Neuronal stem cell (in vitro differentiated cells): ENCODE data around the gene OPRD1.
A peak's percentile ranks its signal among the peaks of the same experiment; 100 is the strongest.
"Not testable (repeated sequence)": the region's sequence is repeated elsewhere in the genome, so short reads cannot be mapped to it uniquely, and the experiment has no call there.

ENCODE experiments used
- DNase-seq: peaks from one replicate; pipeline ENCODE4 v3.0.0-alpha.2; 2013; ENCODE audit warnings: low spot score
- H2AFZ ChIP-seq: one replicate; pipeline ENCODE4 v1.6.1; 2013; ENCODE audit warnings: mild to moderate bottlenecking, low read length, inconsistent platforms
- H2AK5ac ChIP-seq: 2 replicates; pipeline ENCODE4 v1.6.1; 2013; ENCODE audit warnings: low read depth, mild to moderate bottlenecking, inconsistent platforms, low read length, moderate library complexity, mixed read lengths
- H2BK120ac ChIP-seq: 2 replicates; pipeline ENCODE4 v1.6.1; 2013; ENCODE audit warnings: low read depth, mild to moderate bottlenecking, inconsistent platforms, low read length, moderate library complexity, mixed read lengths
- H2BK12ac ChIP-seq: one replicate; pipeline ENCODE4 v1.6.1; 2013; ENCODE audit warnings: low read length, inconsistent platforms
- H2BK15ac ChIP-seq: 2 replicates; pipeline ENCODE4 v1.6.1; 2013; ENCODE audit warnings: mild to moderate bottlenecking, low read length, inconsistent platforms, mixed read lengths
- H2BK5ac ChIP-seq: one replicate; pipeline ENCODE4 v1.6.1; 2013; ENCODE audit warnings: inconsistent platforms, mild to moderate bottlenecking, low read length, moderate library complexity
- H3K14ac ChIP-seq: one replicate; pipeline ENCODE4 v1.6.1; 2013; ENCODE audit warnings: low read length, inconsistent platforms
- H3K18ac ChIP-seq: 2 replicates; pipeline ENCODE4 v1.6.1; 2013; ENCODE audit warnings: low read length, inconsistent platforms
- H3K23ac ChIP-seq: 2 replicates; pipeline ENCODE4 v1.6.1; 2013; ENCODE audit warnings: low read depth, mild to moderate bottlenecking, mixed read lengths, low read length, inconsistent platforms; ENCODE audit not compliant: poor library complexity
- H3K27ac ChIP-seq: replicated peaks from 3 replicates; pipeline ENCODE4 v1.5.1; 2013; ENCODE audit warnings: low read length, inconsistent platforms
- H3K27me3 ChIP-seq, 3 experiments: 2 replicates each; pipeline ENCODE4 v1.6.1; 2013; ENCODE audit warnings: low read length in 3 of 3, mild to moderate bottlenecking in 2 of 3, inconsistent platforms in 1 of 3, low read depth in 1 of 3, mixed read lengths in 1 of 3, moderate library complexity in 1 of 3; ENCODE audit not compliant: control insufficient read depth in 3 of 3, insufficient read depth in 3 of 3
- H3K36me3 ChIP-seq, 2 donors: replicated peaks in 1 of 2; 2 replicates each; pipeline ENCODE4 v1.6.1; 2013; ENCODE audit warnings: low read length in 2 of 2; ENCODE audit not compliant: control insufficient read depth in 2 of 2, insufficient read depth in 2 of 2
- H3K4ac ChIP-seq: 2 replicates; pipeline ENCODE4 v1.6.1; 2013; ENCODE audit warnings: inconsistent platforms, mild to moderate bottlenecking, low read length, moderate library complexity
- H3K4me1 ChIP-seq, 2 donors: 1 replicate in 1 of 2; 2 replicates in 1 of 2; pipeline ENCODE4 v1.6.1; 2013; ENCODE audit warnings: low read length in 2 of 2, low read depth in 1 of 2; ENCODE audit not compliant: control insufficient read depth in 2 of 2, insufficient read depth in 1 of 2
- H3K4me2 ChIP-seq: one replicate; pipeline ENCODE4 v1.6.1; 2013; ENCODE audit warnings: mild to moderate bottlenecking, low read length, inconsistent platforms; ENCODE audit not compliant: insufficient read depth, poor library complexity, severe bottlenecking
- H3K4me3 ChIP-seq, 2 donors: 2 replicates each; pipeline ENCODE4 v1.5.1; 2013; ENCODE audit warnings: low read length in 2 of 2, mild to moderate bottlenecking in 2 of 2, inconsistent platforms in 1 of 2, moderate library complexity in 1 of 2
- H3K79me1 ChIP-seq: one replicate; pipeline ENCODE4 v1.6.1; 2013; ENCODE audit warnings: low read depth, mild to moderate bottlenecking, inconsistent platforms, low read length, moderate library complexity
- H3K9ac ChIP-seq: one replicate; pipeline ENCODE4 v1.6.1; 2013; ENCODE audit warnings: mild to moderate bottlenecking, low read depth, low read length, inconsistent platforms; ENCODE audit not compliant: poor library complexity
- H3K9me3 ChIP-seq, 2 donors: replicated peaks in 1 of 2; 2 replicates each; pipeline versions ENCODE3 to v1.6.1; 2013; ENCODE audit warnings: low read length in 2 of 2, mild to moderate bottlenecking in 2 of 2, inconsistent platforms in 1 of 2, low read depth in 1 of 2, mixed read lengths in 1 of 2, moderate library complexity in 1 of 2; ENCODE audit not compliant: control insufficient read depth in 2 of 2, insufficient read depth in 1 of 2
- H4K8ac ChIP-seq: one replicate; pipeline ENCODE4 v1.6.1; 2013; ENCODE audit warnings: low read depth, mild to moderate bottlenecking, inconsistent platforms, low read length, moderate library complexity
- H4K91ac ChIP-seq: one replicate; pipeline ENCODE4 v1.6.1; 2013; ENCODE audit warnings: low read length, low read depth, mild to moderate bottlenecking, inconsistent platforms; ENCODE audit not compliant: poor library complexity
- WGBS, 2 donors: extraction: QIAGEN DNeasy Blood & Tissue Kit; methylation state at CpG; one replicate each; pipeline ENCODE4 v1.1.7; 2013; ENCODE audit warnings: missing lambda C conversion rate in 2 of 2, mixed read lengths in 1 of 2; ENCODE audit not compliant: insufficient read length in 2 of 2, insufficient replicate concordance in 1 of 2; ENCODE audit errors: extremely low coverage in 2 of 2; 5-methylcytosine and 5-hydroxymethylcytosine counted together

OPRD1 gene

DNA sequence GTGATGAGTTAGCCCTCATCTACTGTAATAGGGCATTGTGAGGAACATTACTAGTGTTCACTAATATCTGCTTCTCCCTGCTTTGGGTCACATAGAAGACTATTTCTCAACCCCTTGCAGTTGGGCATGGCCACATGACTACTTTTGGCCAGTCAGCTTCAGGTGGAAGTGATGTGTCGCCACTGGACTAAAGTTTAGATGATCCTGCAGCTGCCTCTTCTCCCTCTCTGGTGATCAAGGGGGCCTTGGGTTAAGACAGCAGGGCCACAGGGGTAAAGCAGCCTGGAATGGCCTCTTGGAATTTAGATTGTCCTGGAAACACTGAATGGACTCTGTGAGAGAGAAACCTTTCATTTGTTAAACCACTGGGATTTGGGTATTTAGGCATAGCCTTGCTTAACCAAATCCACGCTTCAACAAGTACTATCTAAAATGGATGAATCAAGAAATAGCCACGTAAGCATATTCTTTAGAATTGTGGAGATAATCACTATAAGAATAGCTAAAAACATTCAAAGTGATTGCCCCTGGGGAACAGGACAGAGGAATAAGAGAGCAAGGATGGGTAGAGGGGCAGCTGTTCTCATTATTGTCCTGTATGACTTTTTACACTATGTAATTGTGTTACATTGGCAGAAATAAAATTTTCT lies 41.2 kb downstream of the OPRD1 start:
- Histone ChIP-seq H3K79me1 (no peaks in the 10 kb centered on the region), H3K4me1 (peaks cover 0 to 9% of the 10 kb centered on the region in 2 donors), H3K27ac (no peak overlapping the region), H4K91ac (no peak overlapping the region), H3K4me3 (no peak overlapping the region), H2BK120ac (no peak overlapping the region), H4K8ac (no peak overlapping the region), H3K4ac (no peak overlapping the region), H3K14ac (no peak overlapping the region), H3K18ac (no peak overlapping the region), H3K36me3 (no peaks in the 10 kb centered on the region), H3K27me3 (peaks cover 0 to 20% (median 0%) of the 10 kb centered on the region in 3 experiments), H2AK5ac (no peak overlapping the region), H2AFZ (peak overlapping the region; percentile 33), H2BK15ac (no peak overlapping the region), H3K9ac (no peak overlapping the region), H2BK5ac (no peak overlapping the region), H3K9me3 (no peaks in the 10 kb centered on the region), H3K4me2 (no peak overlapping the region), H3K23ac (no peak overlapping the region), H2BK12ac (no peak overlapping the region)
- DNase-seq, result no peak
- WGBS, 2 donors, result no CpG with 5 or more reads among the region's 3 CpGs

DNA sequence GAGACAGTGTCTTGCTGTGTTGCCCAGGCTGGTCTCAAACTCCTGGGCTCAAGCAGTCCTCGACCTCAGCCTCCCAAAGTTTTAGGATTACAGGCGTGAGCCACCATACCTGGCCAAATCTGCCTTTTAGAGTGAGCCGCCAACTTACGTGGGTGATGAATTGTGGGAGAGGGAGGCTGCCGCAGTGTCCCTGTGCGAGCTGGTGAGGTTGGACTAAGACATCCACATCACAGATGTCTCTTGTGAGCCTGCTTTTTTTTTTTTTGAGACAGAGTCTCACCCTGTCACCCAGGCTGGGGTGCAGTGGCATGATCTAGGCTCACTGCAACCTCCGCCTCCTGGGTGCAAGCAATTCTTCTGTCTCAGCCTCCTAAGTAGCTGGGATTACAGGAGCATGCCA lies 42.4 kb downstream of the OPRD1 start:
- not testable (repeated sequence) for H3K9ac ChIP-seq, H3K36me3 ChIP-seq, H2AK5ac ChIP-seq, H3K23ac ChIP-seq, H3K79me1 ChIP-seq, H3K4ac ChIP-seq, H3K14ac ChIP-seq, H2BK15ac ChIP-seq, H3K4me3 ChIP-seq, H2BK5ac ChIP-seq, H3K4me2 ChIP-seq, H3K18ac ChIP-seq, H3K27ac ChIP-seq, H4K91ac ChIP-seq, DNase-seq, H2BK120ac ChIP-seq, H4K8ac ChIP-seq, H3K4me1 ChIP-seq, H2BK12ac ChIP-seq, H3K9me3 ChIP-seq, H2AFZ ChIP-seq
- WGBS, 2 donors, result no CpG with 5 or more reads among the region's 7 CpGs
- peaks cover 0 to 22% (median 0%) of the 10 kb centered on the region in 3 experiments for H3K27me3 ChIP-seq

DNA sequence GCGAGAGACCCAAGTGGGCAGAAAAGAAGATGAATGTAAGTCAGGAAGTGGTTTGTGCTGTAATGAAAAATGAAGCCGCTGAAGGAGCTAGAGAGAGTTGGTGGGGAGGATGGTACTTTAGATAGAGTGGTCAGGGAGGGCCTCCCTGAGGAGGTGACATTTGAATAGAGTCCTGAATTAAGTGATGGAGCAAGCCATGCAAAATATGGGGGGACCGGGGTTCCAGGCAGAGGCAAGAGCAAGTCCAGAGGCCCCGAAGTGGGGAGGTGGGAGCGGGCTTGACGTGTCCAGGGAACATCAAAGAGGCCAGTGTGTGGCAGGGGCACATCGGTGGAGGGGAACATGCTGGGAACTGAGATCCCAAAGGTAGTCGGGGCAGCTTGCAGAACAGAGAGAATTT lies 43.1 kb downstream of the OPRD1 start:
- H3K4me2 ChIP-seq, result no peak overlapping the region
- H2BK12ac ChIP-seq, result peak overlapping the region; percentile 86
- H2BK120ac ChIP-seq, result no peak overlapping the region
- DNase-seq, result no peak
- peaks cover 0 to 22% (median 0%) of the 10 kb centered on the region in 3 experiments for H3K27me3 ChIP-seq
- peak overlapping the region; percentile 74 for H3K23ac ChIP-seq
- H3K18ac ChIP-seq, result peak overlapping the region; percentile 82
- peaks cover 0 to 9% of the 10 kb centered on the region in 2 donors for H3K4me1 ChIP-seq
- no peaks in the 10 kb centered on the region for H3K9me3 ChIP-seq
- H4K8ac ChIP-seq, result no peak overlapping the region
- no peak overlapping the region for H4K91ac ChIP-seq
- H3K27ac ChIP-seq, result no peak overlapping the region
- no peak overlapping the region for H3K9ac ChIP-seq
- H2AFZ ChIP-seq, result peak overlapping the region; percentile 36
- H3K14ac ChIP-seq, result no peak overlapping the region
- H2AK5ac ChIP-seq, result peak overlapping the region; percentile 50
- no peak overlapping the region for H3K4ac ChIP-seq
- peak overlapping the region; percentile 56 for H2BK15ac ChIP-seq
- H2BK5ac ChIP-seq, result no peak overlapping the region
- no peaks in the 10 kb centered on the region for H3K79me1 ChIP-seq
- no peaks in the 10 kb centered on the region for H3K36me3 ChIP-seq
- no CpG with 5 or more reads among the region's 8 CpGs for WGBS, 2 donors
- H3K4me3 ChIP-seq, result no peak overlapping the region

DNA sequence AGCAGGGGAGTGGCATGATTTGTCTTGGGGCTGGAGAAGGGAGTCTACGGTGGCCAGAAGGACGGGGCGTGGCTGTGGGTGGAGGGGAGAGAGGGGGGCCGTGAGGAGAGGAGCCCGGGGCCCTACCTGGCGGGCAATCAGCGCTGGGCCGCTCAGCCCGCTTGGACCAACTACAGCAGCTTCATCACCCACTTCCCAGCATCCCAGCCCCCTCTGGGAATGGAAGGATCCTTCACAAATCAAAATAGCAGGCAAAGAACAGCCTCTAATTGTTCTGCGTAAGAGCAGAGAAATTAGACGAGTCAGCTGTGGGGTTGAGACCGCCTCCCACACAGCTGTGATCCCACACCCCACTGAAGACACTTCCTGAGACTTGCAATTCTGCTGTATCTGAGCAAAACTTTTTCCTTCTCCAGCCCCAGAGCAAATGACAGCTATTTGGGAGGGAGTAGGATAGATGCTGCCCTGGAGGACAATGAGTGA lies 43.5 kb downstream of the OPRD1 start:
- Histone ChIP-seq H3K36me3 (no peaks in the 10 kb centered on the region), H3K9ac (no peak overlapping the region)
- WGBS, 2 donors, result no CpG with 5 or more reads among the region's 12 CpGs

More for the DNA sequence above, 43.5 kb downstream of the OPRD1 start:
- H3K14ac ChIP-seq, result no peak overlapping the region
- H3K18ac ChIP-seq, result peak overlapping the region; percentile 82
- no peak overlapping the region for H2BK5ac ChIP-seq
- no peak overlapping the region for H3K27ac ChIP-seq
- no peak overlapping the region for H2AK5ac ChIP-seq
- H4K91ac ChIP-seq, result no peak overlapping the region
- H3K4me3 ChIP-seq, result no peak overlapping the region
- H3K4me1 ChIP-seq, result peaks cover 0 to 9% of the 10 kb centered on the region in 2 donors
- H3K23ac ChIP-seq, result peak overlapping the region; percentile 74
- H3K9me3 ChIP-seq, result no peaks in the 10 kb centered on the region
- H3K4ac ChIP-seq, result no peak overlapping the region
- H3K27me3 ChIP-seq, result peaks cover 0 to 22% (median 0%) of the 10 kb centered on the region in 3 experiments
- H3K4me2 ChIP-seq, result no peak overlapping the region
- no peak overlapping the region for H2BK15ac ChIP-seq
- no peak for DNase-seq
- H2BK12ac ChIP-seq, result peak overlapping the region; percentile 86
- no peak overlapping the region for H2BK120ac ChIP-seq
- H4K8ac ChIP-seq, result no peak overlapping the region
- H3K79me1 ChIP-seq, result no peaks in the 10 kb centered on the region
- H2AFZ ChIP-seq, result peak overlapping the region; percentile 36
